Measurements from ENCODE around the gene FBXO28.

The FBXO28 gene

DNA sequence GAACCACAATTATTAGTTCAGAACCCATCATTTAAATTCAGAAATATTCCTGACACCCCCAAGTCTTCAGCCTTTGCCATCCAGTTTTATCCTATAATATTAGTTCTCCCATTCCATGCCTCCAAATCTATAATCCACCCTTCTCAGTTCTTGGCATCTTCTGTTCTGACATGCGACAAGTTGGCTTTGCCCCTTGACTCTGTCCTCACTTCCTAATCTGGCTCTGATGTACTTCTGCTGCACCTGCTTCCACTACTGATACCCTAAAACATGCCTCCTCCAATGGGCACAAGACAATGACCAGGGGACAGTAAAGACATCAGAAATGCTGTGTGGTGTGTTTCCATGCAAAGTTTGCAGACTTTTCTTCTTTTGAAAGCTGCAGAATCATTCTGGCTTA, 17.1 kb upstream of the FBXO28 start:
- DNase-seq: no peak

DNA sequence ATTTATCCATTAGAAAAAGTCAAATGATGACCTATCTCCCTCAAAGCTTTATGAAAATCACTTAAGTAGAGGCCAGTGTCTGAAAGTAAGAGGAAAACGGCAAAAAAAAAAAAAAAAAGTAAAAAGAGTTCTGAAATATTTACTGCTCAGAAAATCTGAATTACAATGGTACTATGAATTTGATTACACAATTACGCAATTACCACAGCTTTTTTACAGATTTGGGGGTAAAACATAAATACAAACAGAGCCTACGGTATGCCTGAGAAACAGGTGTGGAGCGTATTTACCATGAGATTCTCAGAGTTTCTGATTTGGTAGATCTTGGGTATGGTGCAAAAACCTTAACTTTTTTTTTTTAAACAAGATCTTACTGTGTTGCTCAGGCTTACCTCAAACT, 15.9 kb upstream of the FBXO28 start:
- DNase-seq: no peak

DNA sequence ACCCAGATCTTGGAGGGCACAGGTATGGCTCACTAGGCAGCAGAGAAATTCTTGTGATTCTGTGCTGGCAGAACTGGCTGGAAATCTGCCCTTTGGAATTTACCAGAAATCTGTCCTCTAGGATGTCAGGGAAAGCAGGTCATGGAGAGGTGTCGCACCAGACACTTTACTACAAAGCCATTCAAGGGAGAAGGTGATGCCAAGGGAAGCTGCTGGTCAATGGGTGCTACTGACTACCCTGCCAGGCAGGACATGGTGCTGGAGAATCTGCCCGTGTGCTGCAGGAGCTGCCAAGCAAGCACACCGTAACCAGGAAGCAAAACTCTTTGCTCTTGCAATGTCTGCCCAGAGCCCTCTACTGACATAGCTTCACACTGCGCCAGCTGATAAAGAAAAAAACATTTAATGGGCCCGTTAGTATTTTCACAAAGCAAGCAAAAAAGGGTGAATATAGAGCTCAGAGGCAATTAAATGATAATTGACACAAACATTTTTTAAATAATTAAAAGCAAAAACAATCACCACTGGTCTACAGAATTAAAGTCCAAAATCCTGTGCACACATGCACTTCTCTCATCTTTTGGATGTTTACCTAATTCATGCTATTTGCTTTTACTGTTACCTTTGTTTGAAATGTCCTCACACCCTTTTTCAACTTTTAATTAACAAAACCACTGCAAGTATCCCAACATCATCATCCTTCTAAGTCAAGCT, 7.2 kb upstream of the FBXO28 start:
- DNase-seq: no peak

DNA sequence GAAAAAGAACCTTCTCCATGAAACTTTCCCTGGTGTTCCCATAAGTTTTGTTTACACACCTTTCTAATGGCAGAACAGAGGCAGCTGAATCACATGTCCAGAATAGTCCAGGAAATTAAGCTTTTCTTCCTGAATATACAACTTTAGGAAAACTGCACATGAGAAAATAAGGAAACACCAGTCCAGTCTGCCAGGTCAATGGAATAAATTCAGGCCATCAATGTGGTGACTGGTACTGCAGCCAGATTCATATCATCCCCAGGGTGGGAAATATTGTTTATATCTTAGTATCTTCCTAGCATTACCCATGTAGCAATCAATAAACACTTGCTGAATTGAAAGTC, 6.7 kb upstream of the FBXO28 start:
- DNase-seq: no peak

DNA sequence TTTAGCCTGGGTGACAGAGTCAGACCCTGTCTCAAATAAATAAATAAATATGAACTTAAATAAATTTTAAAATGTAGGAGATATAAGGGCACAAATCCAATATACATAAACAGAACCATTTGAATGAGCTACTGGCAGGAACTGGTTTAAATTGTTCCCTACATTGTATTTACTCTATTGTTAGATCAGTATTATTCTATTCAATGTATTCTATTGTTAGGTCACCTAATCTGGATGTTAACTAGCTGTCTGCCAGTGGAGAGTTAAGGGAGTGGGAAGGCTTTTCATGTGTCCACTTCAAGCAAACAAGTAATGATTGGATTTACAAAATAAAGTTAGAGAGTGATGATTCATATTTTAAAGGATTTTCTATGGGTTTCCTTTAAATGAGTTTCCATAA, 4.9 kb upstream of the FBXO28 start:
- DNase-seq: no peak

DNA sequence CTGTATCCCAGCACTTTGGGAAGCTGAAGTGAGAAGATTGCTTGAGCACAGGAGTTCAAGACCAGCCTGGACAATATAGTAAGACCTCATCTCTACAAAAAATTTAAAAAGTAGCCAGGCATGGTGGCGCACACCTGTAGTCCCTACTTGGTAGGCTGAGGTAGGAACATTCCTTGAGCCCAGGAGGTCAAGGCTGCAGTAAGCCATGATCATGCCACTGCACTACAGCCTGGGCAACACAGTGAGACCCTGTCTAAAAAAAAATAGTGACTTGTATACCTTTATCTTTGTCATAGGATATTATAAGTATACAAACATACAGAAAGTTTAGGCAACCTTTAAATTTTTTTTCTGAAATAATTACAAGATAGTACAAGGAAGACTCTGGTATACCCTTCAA, 3.9 kb upstream of the FBXO28 start:
- DNase-seq: no peak

DNA sequence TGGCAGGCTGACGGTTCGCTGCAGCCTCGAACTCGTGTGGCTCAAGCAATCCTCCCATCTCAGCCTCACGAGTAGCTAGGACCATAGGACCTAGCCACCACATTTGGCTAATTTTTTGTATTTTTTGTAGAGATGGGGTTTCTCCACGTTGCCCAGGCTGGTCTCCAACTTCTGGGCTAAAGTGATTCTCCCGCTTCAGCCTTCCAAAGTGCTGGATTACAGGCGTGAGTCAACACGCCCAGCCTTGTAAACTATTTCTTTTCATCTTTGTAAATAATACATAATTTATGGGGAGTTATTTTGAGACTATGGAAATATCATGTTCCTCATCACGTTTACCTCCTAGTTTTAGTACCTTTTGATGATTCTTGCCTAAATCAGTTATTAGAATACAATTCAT, 906 bp upstream of the FBXO28 start:
- no peak for DNase-seq

DNA sequence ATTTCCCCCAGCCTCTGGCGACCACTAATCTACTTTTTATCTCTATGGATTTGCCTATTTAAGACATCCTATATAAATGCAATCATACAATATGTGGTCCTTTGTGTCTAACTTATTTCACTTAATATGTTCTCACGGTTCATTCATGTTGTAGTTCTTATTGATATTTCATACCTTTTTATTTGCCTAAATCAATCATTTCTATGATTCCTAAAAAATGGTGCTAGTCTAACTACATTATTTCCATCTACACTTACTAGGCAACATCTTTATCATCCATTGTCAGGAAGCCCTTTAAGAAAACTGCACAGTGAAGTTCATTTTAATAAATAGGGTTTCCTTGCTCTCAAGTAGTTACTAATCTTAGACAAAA, 380 bp upstream of the FBXO28 start:
- no peak for DNase-seq

DNA sequence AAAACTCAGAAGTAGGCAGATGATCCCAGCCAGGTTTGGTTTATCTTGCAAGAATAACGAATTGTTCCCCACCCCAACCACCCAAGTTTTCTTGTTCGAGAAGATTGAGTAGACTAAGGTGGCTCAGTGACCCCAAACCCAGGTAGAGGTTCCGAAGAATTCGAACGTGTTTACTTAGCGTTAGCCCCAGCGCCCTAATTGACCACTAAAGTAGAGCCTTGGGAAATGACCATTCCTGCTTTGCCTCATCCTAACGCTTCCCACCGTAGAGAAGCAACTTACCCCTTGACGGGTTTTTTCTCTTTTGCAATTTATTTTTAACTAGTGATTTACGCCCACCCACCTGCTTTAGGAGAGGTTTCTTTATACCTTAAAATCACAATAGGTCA, 870 bp downstream of the FBXO28 start:
- DNase-seq: no peak

DNA sequence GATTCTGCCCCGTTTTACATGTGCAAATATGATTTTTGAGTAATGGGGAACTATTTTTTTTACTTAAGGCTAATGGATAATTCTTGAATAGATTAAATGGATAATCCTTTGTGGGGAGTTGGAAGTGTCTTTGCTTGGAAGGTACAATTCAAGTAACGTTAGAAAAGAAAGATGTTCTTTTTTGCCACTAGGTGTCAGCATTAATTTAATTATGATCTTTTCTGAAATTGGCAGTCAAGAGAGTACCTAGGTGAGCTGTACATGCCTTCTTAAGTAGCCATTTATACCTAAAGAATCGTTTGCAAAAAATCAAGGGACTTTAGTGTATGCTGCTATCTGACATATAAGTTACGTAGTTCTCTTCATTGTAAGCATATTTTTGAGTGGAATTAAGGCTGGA, 2.2 kb downstream of the FBXO28 start:
- peak; percentile 80 for DNase-seq

DNA sequence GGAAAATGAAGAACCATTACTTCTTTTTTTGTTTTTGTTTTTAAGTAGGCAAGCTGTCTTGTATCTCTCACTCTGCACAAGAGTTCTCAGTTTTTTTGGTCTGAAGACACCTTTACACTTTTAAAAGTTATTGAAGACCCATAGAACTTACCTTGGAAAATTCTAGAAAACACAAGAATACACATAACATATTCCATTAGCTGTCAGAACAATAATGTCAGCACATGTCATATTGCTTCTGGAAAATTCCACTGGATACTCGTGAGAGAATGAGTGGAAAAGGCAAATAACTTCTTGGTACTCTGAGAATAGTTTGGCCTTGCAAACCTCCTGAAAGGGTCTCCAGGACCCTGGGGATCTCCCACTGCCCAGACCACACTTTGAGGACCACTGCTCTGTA, 4.8 kb downstream of the FBXO28 start:
- no peak for DNase-seq

DNA sequence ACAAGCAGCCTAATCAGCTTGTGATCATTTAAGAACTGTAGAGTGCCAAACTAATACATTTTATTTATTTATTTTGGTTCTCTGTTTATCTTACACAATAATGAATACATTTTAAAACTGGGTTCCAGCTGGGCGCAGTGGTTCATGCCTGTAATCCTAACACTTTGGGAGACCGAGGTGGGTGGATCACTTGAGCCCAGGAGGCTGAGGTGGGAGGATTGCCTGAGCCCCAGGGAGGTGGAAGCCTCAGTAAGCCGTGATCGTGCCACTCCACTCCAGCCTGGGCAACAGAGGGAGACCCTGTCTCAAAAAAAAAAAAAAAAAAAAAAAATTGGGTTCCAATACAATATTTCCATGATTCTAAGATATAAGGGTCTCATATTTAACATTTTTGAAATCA, 9.2 kb downstream of the FBXO28 start:
- DNase-seq: no peak

DNA sequence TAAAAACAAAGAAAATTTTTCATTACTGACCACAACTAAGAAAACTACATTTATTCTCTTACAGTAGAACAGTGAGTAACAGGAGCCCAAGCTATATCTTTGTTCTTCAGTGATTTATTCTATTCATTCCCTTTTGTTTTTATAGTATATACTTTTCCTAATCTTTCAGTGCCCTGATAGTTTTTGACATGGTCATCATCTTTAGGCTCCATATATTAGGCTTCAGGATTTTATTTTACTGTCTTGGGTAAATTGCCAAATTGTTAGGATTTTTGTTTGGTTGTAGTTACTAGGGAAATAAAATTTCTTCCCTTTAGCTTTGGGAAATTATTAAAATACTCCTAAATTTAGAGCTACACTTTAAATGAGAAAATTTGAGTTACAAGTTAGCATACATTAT, 10.3 kb downstream of the FBXO28 start:
- no peak for DNase-seq

DNA sequence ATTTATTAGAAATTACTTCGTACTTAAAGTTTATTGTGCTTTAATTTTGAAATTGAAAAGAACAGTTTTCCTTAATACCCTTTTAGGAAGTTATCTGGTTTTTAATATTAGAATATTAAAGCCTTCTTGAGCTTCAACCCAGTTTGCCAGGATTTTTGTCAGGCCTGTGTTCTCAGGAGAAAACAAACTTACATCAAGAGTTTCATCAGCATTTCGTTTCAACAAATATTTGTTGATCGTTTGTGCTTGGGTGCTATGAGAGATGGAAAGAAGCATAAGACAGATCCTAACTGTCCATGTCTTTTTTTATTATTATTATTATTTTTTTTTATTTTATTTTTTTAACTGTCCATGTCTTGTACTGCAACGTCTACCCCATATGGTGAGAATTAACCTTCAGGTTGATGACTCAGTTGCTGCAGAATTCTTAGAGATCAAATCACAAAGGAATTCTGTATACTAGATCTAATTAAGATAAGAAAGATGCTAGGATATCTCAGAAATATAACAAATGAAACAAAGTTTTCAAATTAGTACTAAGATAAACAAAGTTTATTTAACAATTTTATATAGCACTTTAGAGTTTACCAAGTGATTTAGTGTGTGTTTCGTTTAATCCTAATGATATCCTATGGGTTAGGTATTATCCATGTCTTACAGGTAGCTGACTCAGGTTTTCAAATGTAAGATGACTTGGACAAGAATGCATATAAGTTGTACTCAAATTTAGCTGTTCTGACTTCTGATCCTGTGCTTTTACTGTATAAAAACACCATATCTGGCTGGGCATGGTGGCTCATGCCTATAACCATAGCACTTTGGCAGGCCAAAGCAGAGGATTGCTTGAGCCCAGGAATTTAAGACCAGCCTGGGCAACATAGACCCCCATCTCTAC, 14.3 kb downstream of the FBXO28 start:
- no peak for DNase-seq

DNA sequence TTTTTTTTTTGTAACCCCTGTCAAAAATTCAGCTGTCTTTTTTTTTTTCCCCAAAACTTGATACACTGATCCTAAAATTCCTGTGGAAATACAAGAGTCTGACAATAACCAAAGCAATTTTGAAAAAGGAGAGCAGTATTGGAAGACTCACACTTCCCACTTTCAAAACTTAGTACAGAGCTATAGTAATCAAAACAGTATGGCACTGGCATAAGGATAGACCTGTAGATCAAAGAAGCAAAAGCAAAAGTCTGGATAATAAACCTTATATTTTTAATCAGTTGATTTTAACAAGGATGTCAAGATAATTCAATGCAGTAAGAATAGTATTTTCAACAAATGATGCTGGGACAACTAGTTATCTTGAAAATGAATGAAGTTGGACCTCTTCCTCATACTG, 17.3 kb downstream of the FBXO28 start:
- no peak for DNase-seq

DNA sequence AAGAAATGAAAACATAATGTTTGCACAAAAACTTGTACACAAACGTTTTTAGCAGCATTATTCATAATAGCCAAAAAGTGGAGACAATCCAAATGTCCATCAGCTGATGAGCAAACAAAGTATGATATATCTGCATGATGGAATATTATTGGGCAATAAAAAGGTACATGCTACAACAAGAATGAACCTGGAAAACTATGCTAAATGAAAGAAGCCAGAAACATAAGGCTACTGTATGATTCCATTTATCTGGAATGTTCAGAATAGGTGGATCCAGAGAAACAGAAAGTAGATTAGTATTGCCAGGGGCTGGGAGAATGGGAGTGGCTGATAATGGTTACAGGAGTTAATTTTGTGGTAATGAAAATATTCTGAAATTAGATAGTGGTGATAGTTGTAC, 19.0 kb downstream of the FBXO28 start:
- DNase-seq: no peak

DNA sequence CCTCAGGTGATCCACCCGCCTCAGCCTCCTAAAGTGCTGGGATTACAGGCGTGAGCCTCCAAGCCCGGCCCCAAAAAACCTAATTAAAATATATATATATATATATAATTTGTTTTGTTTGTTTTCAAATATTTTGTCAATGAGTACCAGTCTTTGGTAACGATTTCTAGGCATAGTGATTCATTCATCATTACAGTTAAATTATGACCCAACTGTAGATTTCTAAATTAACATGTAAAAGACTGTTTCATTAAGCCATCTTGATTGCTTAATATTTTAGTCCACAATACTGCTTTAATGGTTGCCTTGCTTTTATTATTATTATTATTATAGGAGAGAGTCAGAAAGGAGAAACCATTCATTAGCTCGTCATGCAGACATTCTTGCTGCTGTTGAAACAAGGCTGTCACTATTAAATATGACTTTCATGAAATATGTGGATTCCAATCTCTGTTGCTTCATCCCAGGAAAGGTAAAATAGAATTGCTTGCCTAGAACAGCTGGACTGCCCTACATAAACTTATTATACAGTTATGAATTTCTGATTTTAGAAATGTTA, 19.9 kb downstream of the FBXO28 start:
- no peak for DNase-seq

DNA sequence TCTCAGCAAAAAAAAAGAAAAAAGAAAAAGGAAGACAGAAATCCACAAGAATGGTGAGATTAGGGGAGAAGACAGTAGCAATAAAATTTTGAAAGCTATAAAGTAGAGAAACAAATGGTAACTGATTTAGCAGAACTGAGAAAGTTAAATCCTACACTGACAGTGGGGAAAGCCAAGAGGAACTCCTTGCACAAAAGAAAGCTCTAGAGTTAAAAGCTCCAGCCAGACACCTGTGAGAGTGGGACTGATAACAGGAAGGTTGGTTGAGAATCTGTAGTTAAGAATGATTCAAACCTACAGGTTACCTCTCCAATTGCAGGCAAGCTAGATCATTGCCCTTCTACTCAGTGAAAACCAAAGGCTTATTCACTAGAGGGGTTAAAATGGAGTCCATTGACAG, 23.6 kb downstream of the FBXO28 start:
- DNase-seq: no peak

DNA sequence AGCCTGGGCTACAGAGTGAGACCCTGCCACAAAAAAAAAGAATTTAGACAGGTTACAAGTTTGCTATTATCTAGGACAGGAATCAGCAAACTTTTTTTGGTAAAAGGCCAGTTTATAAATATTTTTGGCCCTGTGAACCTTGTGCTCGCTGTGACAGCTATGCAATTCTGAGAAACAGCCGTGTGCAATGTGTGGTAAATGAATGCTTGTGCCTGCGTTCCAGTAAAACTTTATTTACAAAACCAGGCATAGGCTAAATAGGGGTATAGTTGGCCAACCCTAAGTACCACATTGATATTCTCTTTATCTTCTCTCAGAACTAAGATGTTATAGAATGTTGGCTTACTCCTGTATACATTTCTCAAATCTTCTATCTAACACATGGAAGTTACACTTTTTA, 24.3 kb downstream of the FBXO28 start:
- no peak for DNase-seq

DNA sequence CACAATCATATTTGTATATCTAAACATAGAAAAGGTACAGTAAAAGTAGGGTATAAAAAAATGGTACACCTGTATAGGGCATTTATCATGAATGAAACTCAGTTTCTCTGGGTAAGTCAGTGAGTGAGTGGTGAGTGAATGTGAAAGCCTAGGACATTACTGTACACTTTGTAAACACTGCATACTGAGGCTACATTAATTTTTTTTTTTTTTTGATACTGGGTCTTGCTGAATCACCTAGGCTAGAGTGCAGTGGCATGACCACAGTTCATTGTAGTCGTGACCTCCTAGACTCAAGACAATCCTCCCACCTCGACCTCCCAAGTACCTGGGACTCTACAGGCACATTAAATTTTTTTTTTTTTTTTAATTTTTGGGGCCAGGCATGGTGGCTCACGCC, 27.8 kb downstream of the FBXO28 start:
- DNase-seq: no peak

DNA sequence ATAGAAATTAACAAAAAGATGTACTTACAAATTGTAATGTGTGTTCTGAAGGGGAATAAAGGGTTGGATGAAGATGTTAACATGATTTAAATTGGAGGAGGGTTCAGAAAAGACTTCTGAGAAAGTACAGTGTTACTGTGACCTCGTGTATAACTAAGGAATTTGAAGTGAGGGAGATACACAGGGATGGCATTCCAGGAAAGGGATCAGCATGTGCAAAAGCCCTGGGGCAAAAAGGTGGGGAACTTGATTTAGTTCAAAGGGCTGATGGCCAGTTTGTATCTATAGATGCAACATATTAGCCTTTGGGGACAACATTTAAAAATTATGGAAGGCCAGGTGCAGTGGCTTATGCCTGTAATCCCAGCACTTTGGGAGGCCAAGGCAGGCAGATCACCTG, 35.8 kb downstream of the FBXO28 start:
- DNase-seq: no peak

DNA sequence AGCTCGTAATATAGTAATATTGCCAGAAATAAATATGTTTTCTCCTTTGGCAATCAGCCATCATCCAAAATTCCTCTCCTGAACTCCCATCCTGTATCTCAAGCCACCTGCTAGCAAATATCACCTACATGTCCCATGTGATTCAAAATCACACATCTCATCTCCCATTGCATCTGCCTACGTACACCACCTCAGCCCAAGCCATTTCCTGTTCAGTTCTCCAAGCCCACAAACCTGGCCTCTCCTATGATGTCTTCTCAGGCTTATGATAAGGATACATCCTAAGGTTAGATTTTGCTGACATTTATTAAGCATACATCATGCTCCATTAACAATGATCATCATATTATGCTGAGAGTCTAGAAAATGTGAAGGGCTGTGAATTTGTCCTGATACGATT, 37.2 kb downstream of the FBXO28 start:
- DNase-seq: no peak

DNA sequence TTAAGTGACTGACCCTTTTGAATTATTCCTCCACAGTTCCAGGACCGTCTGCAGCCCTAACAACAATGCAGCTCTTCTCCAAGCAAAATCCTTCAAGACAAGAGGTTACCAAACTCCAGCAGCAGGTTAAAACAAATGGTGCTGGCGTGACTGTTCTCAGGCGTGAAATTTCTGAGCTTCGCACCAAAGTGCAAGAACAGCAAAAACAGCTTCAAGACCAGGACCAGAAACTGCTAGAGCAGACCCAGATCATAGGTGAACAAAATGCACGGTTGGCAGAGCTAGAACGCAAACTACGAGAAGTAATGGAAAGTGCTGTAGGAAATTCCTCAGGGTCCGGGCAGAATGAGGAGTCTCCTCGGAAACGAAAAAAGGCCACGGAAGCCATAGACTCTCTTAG, 43.4 kb downstream of the FBXO28 start:
- DNase-seq: no peak

DNA sequence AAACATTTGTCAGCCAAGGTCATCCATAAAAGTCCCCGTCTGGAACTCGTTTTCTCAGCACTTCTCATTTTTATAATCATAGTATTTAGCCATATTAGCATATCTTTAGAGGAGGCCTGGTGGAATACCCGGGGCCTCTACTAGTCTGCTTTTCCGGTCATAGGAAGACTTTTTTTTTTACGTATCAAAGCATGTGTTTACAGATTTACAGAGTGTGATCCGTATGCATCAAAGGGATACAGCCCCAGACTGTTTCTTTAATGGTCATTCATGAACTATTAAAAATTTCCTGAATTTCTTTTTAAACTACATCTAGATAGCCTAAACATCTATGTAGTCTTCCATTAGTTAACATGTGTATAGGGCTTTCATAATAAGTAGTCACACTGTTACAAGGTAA, 45.6 kb downstream of the FBXO28 start:
- no peak for DNase-seq
